Activated naive CD8-positive, alpha-beta T cell treated with anti-CD3 and anti-CD28 coated beads, Interleukin-2, amount 50 U/mL, for 16 hours (primary cell): Measurements from ENCODE around the gene TKTL2.
"Not testable (repeated sequence)": the region's sequence is repeated elsewhere in the genome, so short reads cannot be mapped to it uniquely, and the experiment has no call there.

ENCODE experiments used
- DNase-seq: peaks from one replicate; pipeline ENCODE4 v3.0.0-alpha.2; 2020; ENCODE audit warnings: low read depth, low spot score

TKTL2 gene

GRCh38 chr4:163447023-163447422 lies 26.5 kb downstream of the TKTL2 start:
- DNase-seq, result not testable (repeated sequence)

- DNase-seq, result no peak
These were observed 33.5 kb downstream of the TKTL2 start for GRCh38 chr4:163440040-163440439.
